GM12878 (cell line): ENCODE measurements around the gene OR14A2. TPM values are rescaled to one million over a fixed set of nuclear protein-coding genes. Genes with fewer than 3 reads are reported as not detected.

ENCODE experiments used
- ATAC-seq: fragments of 200-7000 bp; cut with Tn5 transposase; 3 replicates; pipeline ENCODE4 v1.9.1; 2020; ENCODE audit warnings: mild to moderate bottlenecking, moderate library complexity
- BruUV-seq: library from RNA; stranded (reverse); fragments of 400-500 nt; replicated peaks from 2 replicates; lab custom pipeline; 2021; lab: Mats Ljungman, UMichigan
- CTCF ChIA-PET: fragments of 300-600 bp; sonication (Branson Sonifier 250); formaldehyde crosslinking; extraction: SDS; loops from one replicate; lab custom pipeline; 2021; ENCODE audit warnings: inconsistent platforms; lab: Yijun Ruan, JAX
- POLR2A ChIA-PET: fragments of 350-600 bp; formaldehyde crosslinking; extraction: SDS; loops from one replicate; lab custom pipeline; 2021; ENCODE audit warnings: inconsistent platforms; lab: Charles Lee
- RAD21 ChIA-PET: fragments of 300-600 bp; sonication (Branson Sonifier 250); formaldehyde crosslinking; loops from one replicate; lab custom pipeline; 2023; ENCODE audit warnings: antibody characterized with exemption; ENCODE audit not compliant: unreplicated experiment; lab: Charles Lee
- SMC1A ChIA-PET: fragments of 300-600 bp; sonication (Branson Sonifier 250); formaldehyde crosslinking; loops from one replicate; lab custom pipeline; 2023; ENCODE audit not compliant: unreplicated experiment, uncharacterized antibody; lab: Charles Lee
- DNase-seq: peaks from one replicate; pipeline ENCODE4 v3.0.0-alpha.2; 2011; ENCODE audit warnings: low read depth, low spot score
- FAIRE-seq: peaks from 3 replicates; lab custom pipeline; 2011; peaks lifted over from hg19 to GRCh38; lab: Jason Lieb, UNC
- H2AFZ ChIP-seq: 2 replicates; pipeline ENCODE4 v1.6.0; 2011; ENCODE audit warnings: low read depth, low read length, control low read depth; ENCODE audit not compliant: control insufficient read depth
- H3K27ac ChIP-seq: 2 replicates; pipeline ENCODE4 v1.5.1; 2011; ENCODE audit warnings: control low read depth; ENCODE audit not compliant: control insufficient read depth, insufficient read depth
- H3K27me3 ChIP-seq, 2 experiments: replicated peaks in 1 of 2; 2 replicates each; pipeline versions ENCODE4 v1.6.0 to v1.6.1; 2011; ENCODE audit warnings: low read length in 1 of 2; ENCODE audit not compliant: control insufficient read depth in 2 of 2, insufficient read depth in 2 of 2
- H3K36me3 ChIP-seq, 2 experiments: 2 replicates each; pipeline ENCODE4 v1.5.1; 2011; ENCODE audit warnings: low read length in 1 of 2; ENCODE audit not compliant: control insufficient read depth in 2 of 2, insufficient read depth in 2 of 2
- H3K4me1 ChIP-seq: 2 replicates; pipeline ENCODE4 v1.6.1; 2011; ENCODE audit warnings: mild to moderate bottlenecking, low read length, moderate library complexity, mixed read lengths; ENCODE audit not compliant: control insufficient read depth, insufficient read depth
- H3K4me2 ChIP-seq: 2 replicates; pipeline ENCODE4 v1.6.0; 2011; ENCODE audit warnings: control low read depth; ENCODE audit not compliant: control insufficient read depth, insufficient read depth
- H3K4me3 ChIP-seq: fragments of 200-600 bp; sonication (generic); 2 replicates; pipeline ENCODE4 v1.5.1; 2016
- H3K79me2 ChIP-seq: 2 replicates; pipeline ENCODE4 v1.6.0; 2011; ENCODE audit warnings: low read length; ENCODE audit not compliant: control insufficient read depth, insufficient read depth
- H3K9ac ChIP-seq: 2 replicates; pipeline ENCODE4 v1.8.0; 2011; ENCODE audit warnings: low read length, control low read depth, mixed read lengths; ENCODE audit not compliant: control insufficient read depth, insufficient read depth
- H3K9me3 ChIP-seq: replicated peaks from 3 replicates; pipeline ENCODE4 v1.5.1; 2011; ENCODE audit warnings: mild to moderate bottlenecking, low read length; ENCODE audit not compliant: control insufficient read depth, insufficient read depth
- H4K20me1 ChIP-seq: 2 replicates; pipeline ENCODE4 v1.6.0; 2011; ENCODE audit not compliant: control insufficient read depth, insufficient read depth
- CHD1 ChIP-seq: IDR thresholded peaks from 2 replicates; pipeline ENCODE4 v1.6.1; 2012; ENCODE audit warnings: low read depth, low read length, improper control_type of control experiment
- E2F4 ChIP-seq: IDR thresholded peaks from 2 replicates; pipeline ENCODE4 v1.6.1; 2012; ENCODE audit warnings: low read depth, low read length, improper control_type of control experiment
- LARP7 ChIP-seq: fragments of 450-650 bp; IDR thresholded peaks from 2 replicates; pipeline ENCODE4 v1.6.1; 2017; ENCODE audit warnings: mild to moderate bottlenecking
- MTA2 ChIP-seq: fragments of 450-650 bp; IDR thresholded peaks from 2 replicates; pipeline ENCODE4 v1.6.1; 2016; ENCODE audit warnings: low read depth, mild to moderate bottlenecking, moderate library complexity
- NR2F1 ChIP-seq: fragments of 450-650 bp; conservative IDR thresholded peaks from 2 replicates; pipeline ENCODE4 v1.6.1; 2017; ENCODE audit warnings: mild to moderate bottlenecking
- PML ChIP-seq: IDR thresholded peaks from 2 replicates; pipeline ENCODE4 v1.6.1; 2012; ENCODE audit warnings: low read length, inconsistent platforms
- POLR2AphosphoS5 ChIP-seq: IDR thresholded peaks from 2 replicates; pipeline ENCODE4 v1.6.1; 2011; ENCODE audit warnings: mild to moderate bottlenecking, low read length, inconsistent platforms
- POU2F2 ChIP-seq: IDR thresholded peaks from 3 replicates; pipeline ENCODE4 v1.6.1; 2011; ENCODE audit warnings: low read depth, mild to moderate bottlenecking, low read length, borderline replicate concordance
- RB1 ChIP-seq: fragments of 450-650 bp; formaldehyde crosslinking; IDR thresholded peaks from 2 replicates; pipeline ENCODE4 v1.6.1; 2017; ENCODE audit warnings: mild to moderate bottlenecking, borderline replicate concordance
- ZNF24 ChIP-seq: fragments of 450-650 bp; IDR thresholded peaks from 2 replicates; pipeline ENCODE4 v1.6.1; 2017; ENCODE audit warnings: antibody characterized with exemption, mild to moderate bottlenecking
- ZSCAN29 ChIP-seq: fragments of 450-650 bp; IDR thresholded peaks from 2 replicates; pipeline ENCODE4 v1.6.1; 2017; ENCODE audit warnings: mild to moderate bottlenecking, moderate library complexity
- WGBS: methylation state at CpG from one replicate; pipeline ENCODE4 v1.1.6; 2016; ENCODE audit warnings: low lambda C conversion rate; ENCODE audit not compliant: insufficient replicate concordance, insufficient coverage; ENCODE audit errors: missing lambda C conversion rate; 5-methylcytosine and 5-hydroxymethylcytosine counted together
- in situ Hi-C: fragments of 300-500 bp; cut with MboI; formaldehyde crosslinking; loops from 9 replicates; pipeline ENCODE4 v1.14.3; 2018; ENCODE audit warnings: mixed read lengths
- intact Hi-C: fragments of 100-400 bp; cut with micrococcal nuclease; formaldehyde crosslinking; loops from one replicate; pipeline ENCODE4 v1.14.2; 2022; ENCODE audit not compliant: unreplicated experiment
- polyA plus RNA-seq, 11 experiments: library from polyadenylated mRNA; depleted of rRNA in 4 of 11; unstranded in 6 of 11; stranded (reverse) in 5 of 11; fragments of >200 nt; fragmentation: Nextera tagmentation in 4 of 11; fragmentation: Illumina TruSeq in 1 of 11; extraction: Ambion mirVana in 4 of 11; extraction: Trizol in 1 of 11; gene quantifications; 1 replicate in 1 of 11; 2 replicates in 10 of 11; pipeline versions ENCODE4 v1.2.1 to v1.2.3, GENCODE V29; 2011 to 2016; ENCODE audit warnings: inconsistent platforms in 2 of 11, missing spikeins in 2 of 11, low read depth in 1 of 11
- total RNA-seq, 4 experiments: library from RNA; depleted of rRNA in 3 of 4; stranded (reverse); fragments of >200 nt in 3 of 4; fragmentation: Illumina TruSeq in 1 of 4; extraction: Trizol in 1 of 4; gene quantifications; 2 replicates each; pipeline versions ENCODE4 v1.2.1 to v1.2.3, GENCODE V29; 2013 to 2021
- TF ChIP-seq, protein P1 (sequence below): IDR thresholded peaks from 2 replicates; pipeline ENCODE4 v1.6.1; 2011; ENCODE audit warnings: borderline replicate concordance, low read depth, mild to moderate bottlenecking, moderate library complexity, mixed read lengths, low read length; ENCODE audit not compliant: insufficient read depth; ENCODE audit errors: extremely low read length

OR14A2 gene
- total and polyA plus RNA-seq, 10 of the 15 experiments (the other 5 are each of a cell fraction or from before 2014, with no cell fraction given) = not detected

DNA sequence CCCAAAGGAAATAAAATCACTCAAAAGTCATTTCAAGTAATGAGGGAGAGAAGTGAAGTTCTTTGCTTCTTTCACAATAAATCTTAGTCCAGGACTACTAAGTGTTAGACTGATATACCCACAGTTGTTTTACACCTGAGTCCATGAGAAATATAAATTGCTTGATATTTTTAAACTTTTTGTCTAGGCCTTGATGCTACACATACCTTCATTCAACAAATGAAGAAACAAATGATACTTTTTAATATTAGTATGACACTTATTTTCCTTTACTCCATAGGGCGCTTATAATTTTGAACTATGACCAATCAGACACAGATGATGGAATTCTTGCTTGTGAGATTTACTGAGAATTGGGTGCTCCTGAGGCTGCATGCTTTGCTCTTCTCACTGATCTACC lies 9.6 kb downstream of the OR14A2 start, which contains the start of gene OR14K1 (continued):
- TF ChIP-seq, protein P1, sequence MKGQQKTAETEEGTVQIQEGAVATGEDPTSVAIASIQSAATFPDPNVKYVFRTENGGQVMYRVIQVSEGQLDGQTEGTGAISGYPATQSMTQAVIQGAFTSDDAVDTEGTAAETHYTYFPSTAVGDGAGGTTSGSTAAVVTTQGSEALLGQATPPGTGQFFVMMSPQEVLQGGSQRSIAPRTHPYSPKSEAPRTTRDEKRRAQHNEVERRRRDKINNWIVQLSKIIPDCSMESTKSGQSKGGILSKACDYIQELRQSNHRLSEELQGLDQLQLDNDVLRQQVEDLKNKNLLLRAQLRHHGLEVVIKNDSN = no peak
- TF ChIP-seq LARP7 (no peak), RB1 (no peak), MTA2 (no peak), NR2F1 (no peak), ZNF24 (no peak), CHD1 (no peak), POLR2AphosphoS5 (no peak)

DNA sequence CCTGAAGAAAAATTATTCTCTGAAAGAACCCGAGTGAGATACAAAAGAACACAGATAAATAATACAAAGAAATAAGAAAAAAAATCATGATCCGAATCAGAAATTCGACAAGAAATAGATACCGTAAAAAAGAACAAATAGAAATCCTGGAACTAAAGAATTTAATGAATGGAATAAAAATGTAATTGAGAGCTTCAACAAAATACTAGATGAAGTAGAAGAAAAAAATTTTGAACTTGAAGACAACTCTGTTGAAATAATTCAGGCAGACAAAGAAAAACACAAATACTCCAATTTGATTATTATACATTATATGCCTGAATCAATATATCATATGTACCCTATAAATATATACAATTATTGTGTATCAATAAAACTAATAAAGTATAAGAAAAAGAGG lies 26.7 kb downstream of the OR14A2 start:
- ChIA-PET RAD21 (no interaction called here), SMC1A (no interaction called here), CTCF (no interaction called here), POLR2A (no interaction called here)
- in situ Hi-C loops (no loop called here), intact Hi-C loops (no loop called here)
- no peak for ATAC-seq
- no peaks in the 10 kb centered on the region for H4K20me1 ChIP-seq
- no peak overlapping the region for H3K4me3 ChIP-seq
- no TSS peak for BruUV-seq
- H3K79me2 ChIP-seq = no peaks in the 10 kb centered on the region
- no peak for FAIRE-seq
- H3K9ac ChIP-seq = no peak overlapping the region
- no peak overlapping the region for H3K4me2 ChIP-seq
- H3K36me3 ChIP-seq = no peaks in the 10 kb centered on the region
- H3K9me3 ChIP-seq = no peaks in the 10 kb centered on the region
- H2AFZ ChIP-seq = no peak overlapping the region
- H3K4me1 ChIP-seq = no peaks in the 10 kb centered on the region
- TF ChIP-seq ZSCAN29 (no peak), PML (no peak), POU2F2 (no peak), E2F4 (no peak)
- no peak for DNase-seq
- WGBS = 28% methylated on average over 4 of the region's 4 CpGs
- H3K27ac ChIP-seq = no peak overlapping the region
- no peaks in the 10 kb centered on the region for H3K27me3 ChIP-seq
